Measurements from ENCODE around the gene NRL. TPM values are rescaled to one million over a fixed set of nuclear protein-coding genes. Genes with fewer than 3 reads are reported as not detected.
A peak's percentile ranks its signal among the peaks of the same experiment; 100 is the strongest.

Gene NRL
- total and polyA plus RNA-seq, 9 of the 15 experiments (the other 6 are each of a cell fraction or from before 2014, with no cell fraction given) = 0.07 to 2.7 (median 1.4) TPM; not detected in 1

- TF ChIP-seq HMBOX1 (IDR thresholded peaks at IDR 0.05) = no peak
- no peak for TF ChIP-seq ZNF398 (CRISPR knock-in tag; IDR thresholded peaks at IDR 0.05)
- no peak for TF ChIP-seq RBM14 (IDR thresholded peaks at IDR 0.05; ENCODE audit: borderline replicate concordance, insufficient read depth, low read depth, low read length)
- TF ChIP-seq ZNF318 (IDR thresholded peaks at IDR 0.05; ENCODE audit: borderline replicate concordance in 1 of 2, low read depth in 1 of 2) = no peak
- TF ChIP-seq EGR1 (conservative IDR thresholded peaks at IDR 0.05) = peak; percentile 98
- TF ChIP-seq ZNF79 (CRISPR knock-in tag; IDR thresholded peaks at IDR 0.05; ENCODE audit: low read depth) = no peak
- TF ChIP-seq ZNF324 (CRISPR knock-in tag; IDR thresholded peaks at IDR 0.05) = no peak
- no peak for TF ChIP-seq RUNX1 (IDR thresholded peaks at IDR 0.05; ENCODE audit: low read depth)
- TF ChIP-seq ZNF143 (CRISPR knock-in tag; IDR thresholded peaks at IDR 0.05) = no peak
- no peak for TF ChIP-seq DPF2 (IDR thresholded peaks at IDR 0.05)
- TF ChIP-seq CCNT2 (IDR thresholded peaks at IDR 0.05; ENCODE audit: borderline replicate concordance, extremely low read depth, insufficient read length, low read depth, low read length) = peak; percentile 52
- no peak for TF ChIP-seq ZFP91 (CRISPR knock-in tag; IDR thresholded peaks at IDR 0.05)
- TF ChIP-seq THRAP3 (IDR thresholded peaks at IDR 0.05; ENCODE audit: borderline replicate concordance) = no peak
These were observed at the start of gene NRL, which contains the start of gene DCAF11 (continued) for GRCh38 chr14:24114532-24115421.
